Fibroblast of pulmonary artery (primary cell): ENCODE data around the gene SHISA7.
"Not testable (repeated sequence)": the region's sequence is repeated elsewhere in the genome, so short reads cannot be mapped to it uniquely, and the experiment has no call there.

ENCODE experiments used
- DNase-seq: peaks from one replicate; pipeline ENCODE4 v3.0.0-alpha.2; 2010; ENCODE audit warnings: low read depth
- H3K4me3 ChIP-seq: replicated peaks from 2 replicates; pipeline ENCODE4 v1.5.1; 2011; ENCODE audit warnings: low read depth, mild to moderate bottlenecking, control low read depth, low read length, moderate library complexity
- TF ChIP-seq, protein P1 (sequence below): IDR thresholded peaks from 2 replicates; pipeline ENCODE4 v1.5.1; 2011; ENCODE audit warnings: mild to moderate bottlenecking, control low read depth, low read length, inconsistent platforms; ENCODE audit errors: missing control alignments

Gene SHISA7

DNA sequence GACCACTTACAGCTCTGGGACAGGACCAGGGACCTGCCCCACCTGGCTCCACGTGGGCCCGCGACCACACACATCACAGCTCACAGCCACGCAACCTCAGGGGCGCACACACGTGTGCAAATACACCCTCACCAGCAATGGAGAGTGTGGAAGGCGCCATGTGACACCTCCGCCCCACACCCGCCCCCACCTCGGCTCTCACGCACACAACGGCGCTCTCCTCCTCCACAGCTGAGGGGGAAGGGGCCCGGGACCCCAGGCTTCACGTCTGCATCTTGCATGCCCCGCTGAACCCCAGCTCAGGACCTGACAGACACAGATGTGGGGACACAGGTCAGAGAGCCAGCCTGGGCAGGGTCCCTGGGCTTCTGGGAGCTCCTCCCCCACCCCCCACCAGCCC, 6.4 kb upstream of the SHISA7 start:
- TF ChIP-seq, protein P1, sequence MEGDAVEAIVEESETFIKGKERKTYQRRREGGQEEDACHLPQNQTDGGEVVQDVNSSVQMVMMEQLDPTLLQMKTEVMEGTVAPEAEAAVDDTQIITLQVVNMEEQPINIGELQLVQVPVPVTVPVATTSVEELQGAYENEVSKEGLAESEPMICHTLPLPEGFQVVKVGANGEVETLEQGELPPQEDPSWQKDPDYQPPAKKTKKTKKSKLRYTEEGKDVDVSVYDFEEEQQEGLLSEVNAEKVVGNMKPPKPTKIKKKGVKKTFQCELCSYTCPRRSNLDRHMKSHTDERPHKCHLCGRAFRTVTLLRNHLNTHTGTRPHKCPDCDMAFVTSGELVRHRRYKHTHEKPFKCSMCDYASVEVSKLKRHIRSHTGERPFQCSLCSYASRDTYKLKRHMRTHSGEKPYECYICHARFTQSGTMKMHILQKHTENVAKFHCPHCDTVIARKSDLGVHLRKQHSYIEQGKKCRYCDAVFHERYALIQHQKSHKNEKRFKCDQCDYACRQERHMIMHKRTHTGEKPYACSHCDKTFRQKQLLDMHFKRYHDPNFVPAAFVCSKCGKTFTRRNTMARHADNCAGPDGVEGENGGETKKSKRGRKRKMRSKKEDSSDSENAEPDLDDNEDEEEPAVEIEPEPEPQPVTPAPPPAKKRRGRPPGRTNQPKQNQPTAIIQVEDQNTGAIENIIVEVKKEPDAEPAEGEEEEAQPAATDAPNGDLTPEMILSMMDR, result no peak
- no peak overlapping the region for H3K4me3 ChIP-seq
- DNase-seq, result no peak

DNA sequence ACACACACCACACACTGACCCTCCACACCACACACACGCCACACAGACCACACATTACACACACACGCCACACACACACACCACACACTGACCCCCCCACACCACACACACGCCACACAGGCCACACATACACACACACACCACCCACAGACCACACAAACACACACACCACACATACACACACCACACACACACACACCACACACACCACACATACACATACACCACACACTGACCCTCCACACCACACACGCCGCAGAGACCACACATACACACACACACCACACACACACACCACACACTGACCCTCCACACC, 5.0 kb upstream of the SHISA7 start:
- not testable (repeated sequence) for DNase-seq

DNA sequence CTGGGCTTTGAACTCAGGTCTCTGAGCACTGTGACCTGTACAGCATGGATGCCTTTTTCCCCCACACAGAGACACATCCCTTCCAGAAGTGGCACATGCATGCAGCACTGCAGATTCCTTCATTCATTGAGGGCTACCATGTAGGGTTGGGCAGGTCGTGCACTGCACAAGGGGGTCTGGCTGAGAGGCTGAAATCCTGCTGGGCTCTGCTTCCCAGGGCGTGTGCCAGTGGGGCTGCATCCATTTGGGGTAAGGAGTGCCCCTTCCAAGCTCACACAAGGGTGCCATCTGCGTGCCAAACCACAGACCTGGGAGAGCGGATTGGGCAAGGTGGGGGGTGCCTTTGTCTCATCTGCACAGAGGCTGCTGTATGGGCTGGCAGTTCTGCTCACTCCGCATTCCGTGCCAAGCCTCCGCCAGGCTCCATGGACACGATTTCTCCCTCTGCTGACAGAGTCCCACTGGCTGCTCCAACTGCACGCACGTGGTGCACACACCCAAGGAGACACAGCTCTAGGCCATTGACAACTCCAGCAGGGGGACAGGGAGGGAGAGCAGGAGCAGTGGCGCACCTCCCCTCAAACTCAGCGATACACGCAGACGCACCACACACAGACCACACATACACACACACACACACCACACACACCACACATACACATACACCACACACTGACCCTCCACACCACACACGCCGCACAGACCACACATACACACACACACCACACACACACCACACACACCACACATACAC, 4.5 kb upstream of the SHISA7 start:
- TF ChIP-seq, protein P1, result no peak
- no peak overlapping the region for H3K4me3 ChIP-seq
- DNase-seq, result peak; percentile 35

More for the DNA sequence above, 5.0 kb upstream of the SHISA7 start:
- not testable (repeated sequence) for H3K4me3 ChIP-seq

DNA sequence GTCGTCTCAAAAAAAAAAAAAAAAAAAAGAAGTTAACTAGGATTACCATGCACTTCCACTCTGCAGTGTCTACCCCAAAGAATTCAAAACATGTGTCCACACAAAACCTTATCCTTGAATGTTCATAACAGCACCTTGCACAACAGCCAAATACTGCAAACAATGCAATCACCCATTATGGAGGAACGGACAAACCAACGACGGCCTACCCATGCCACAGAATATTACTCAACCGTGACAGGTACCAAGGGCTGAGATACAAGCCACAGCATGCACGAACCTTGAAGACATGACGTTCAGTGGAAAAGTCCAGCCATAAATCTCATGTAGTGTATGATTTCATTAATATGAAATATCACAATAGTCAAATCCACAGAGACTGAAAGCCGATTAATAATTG, 3.0 kb upstream of the SHISA7 start:
- H3K4me3 ChIP-seq, result no peak overlapping the region
- TF ChIP-seq, protein P1, result no peak
- no peak for DNase-seq

DNA sequence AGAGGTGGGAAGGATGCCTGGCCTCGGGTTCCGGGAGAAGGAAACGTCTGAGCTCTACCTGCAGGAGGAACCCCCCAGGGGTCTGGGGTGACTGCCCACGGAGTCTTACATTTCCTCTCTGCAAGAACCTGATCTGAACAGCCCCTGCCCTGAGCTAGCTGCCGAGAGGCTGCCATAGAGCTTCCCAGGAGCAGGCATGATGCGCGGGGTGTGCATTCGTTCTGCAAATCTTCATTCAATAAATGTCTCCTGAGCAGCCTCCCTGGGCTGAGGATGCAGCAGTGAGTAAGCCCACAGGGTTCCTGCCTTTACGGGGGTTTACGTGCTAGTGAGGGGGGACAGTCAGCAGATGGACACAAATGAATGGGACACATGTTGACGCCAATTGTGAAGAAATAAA, 1.5 kb upstream of the SHISA7 start:
- TF ChIP-seq, protein P1, result no peak
- no peak for DNase-seq
- no peak overlapping the region for H3K4me3 ChIP-seq

DNA sequence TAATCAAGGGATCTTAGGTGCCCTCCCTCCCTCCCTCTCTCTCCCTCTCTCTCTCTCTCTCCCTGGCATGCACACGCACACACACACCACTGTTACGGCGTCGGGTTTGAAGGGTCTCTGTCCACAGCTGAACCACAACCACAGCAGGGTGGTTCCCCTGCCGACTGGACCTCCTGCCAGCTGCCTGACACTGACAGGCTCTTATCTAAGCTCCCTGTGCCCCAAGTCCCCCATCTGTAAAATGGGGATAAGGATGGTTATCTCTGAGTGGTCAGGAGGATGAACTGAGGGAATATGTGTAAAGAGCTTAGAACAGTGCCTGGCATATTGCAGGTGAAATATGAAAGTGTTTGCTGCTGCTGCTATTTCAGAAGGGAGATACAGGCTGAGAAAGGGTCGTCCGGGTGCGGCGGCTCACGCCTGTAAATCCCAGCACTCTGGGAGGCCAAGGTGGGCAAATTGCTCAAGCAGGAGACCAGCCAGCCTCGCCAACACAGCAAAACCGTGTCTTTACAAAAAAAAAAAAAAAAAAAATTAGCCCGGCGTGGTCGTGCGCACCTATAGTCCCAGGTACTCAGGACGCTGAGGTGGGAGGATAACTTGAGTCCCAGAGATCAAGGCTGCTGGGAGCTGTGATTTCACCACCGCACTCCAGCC, 852 bp upstream of the SHISA7 start:
- DNase-seq, result no peak
- no peak overlapping the region for H3K4me3 ChIP-seq
- TF ChIP-seq, protein P1, result no peak

DNA sequence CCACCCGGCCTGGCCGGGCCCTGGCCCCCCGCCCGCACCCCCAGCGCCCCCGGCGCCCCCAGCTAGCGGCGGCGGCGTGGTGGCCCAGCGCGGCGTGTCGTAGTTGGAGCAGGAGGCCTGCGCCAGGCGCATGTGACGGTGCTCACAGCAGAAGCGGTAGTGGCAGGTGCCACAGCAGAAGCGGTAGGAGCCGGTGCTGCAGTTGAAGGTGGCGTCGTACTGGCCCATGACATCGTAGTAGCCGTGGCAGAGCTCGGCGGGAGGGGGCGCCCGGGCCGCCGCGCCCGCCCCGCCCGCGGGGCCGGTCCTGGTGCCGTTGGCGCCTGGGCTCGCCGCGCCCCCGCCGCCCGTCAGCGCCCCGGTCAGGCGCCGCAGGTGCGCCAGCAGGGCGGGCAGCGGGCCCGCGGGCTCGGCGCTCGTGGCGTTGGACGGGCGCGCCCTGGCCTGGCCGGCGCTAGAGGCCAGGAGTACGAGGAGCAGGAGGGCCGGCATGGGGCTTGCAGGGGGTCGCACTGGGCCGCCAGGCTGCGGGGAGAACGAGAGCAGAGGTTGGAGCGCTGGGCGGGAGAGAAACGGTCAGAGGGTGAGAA, 633 bp downstream of the SHISA7 start:
- TF ChIP-seq, protein P1, result no peak
- no peak overlapping the region for H3K4me3 ChIP-seq
- DNase-seq, result no peak
